Naive thymus-derived CD4-positive, alpha-beta T cell (primary cell): Measurements from ENCODE around the gene TTPAL. TPM values are rescaled to one million over a fixed set of nuclear protein-coding genes. Genes with fewer than 3 reads are reported as not detected.

Experiments
- ATAC-seq: fragments of 150-1000 bp; cut with Tn5 transposase; 2 replicates; pipeline ENCODE4 v1.10.0; 2021; ENCODE audit warnings: mild to moderate bottlenecking, moderate library complexity
- CTCF ChIA-PET: fragments of 350-600 bp; sonication (Branson Sonifier 250); formaldehyde crosslinking; loops from one replicate; lab custom pipeline; 2021; ENCODE audit warnings: antibody characterized with exemption; lab: Charles Lee
- POLR2A ChIA-PET: fragments of 350-600 bp; sonication (Branson Sonifier 250); formaldehyde crosslinking; loops from one replicate; lab custom pipeline; 2021; ENCODE audit warnings: antibody characterized with exemption, inconsistent platforms; lab: Charles Lee
- DNase-seq, 9 donors: peaks; one replicate each; pipeline versions ENCODE4 v3.0.0 to v3.0.0-alpha.2; 2020 to 2022; ENCODE audit warnings: mixed read lengths in 1 of 9
- H3K27ac ChIP-seq: one replicate; pipeline ENCODE4 v1.7.0; 2013; ENCODE audit warnings: mild to moderate bottlenecking, low read depth, low read length, moderate library complexity
- H3K27me3 ChIP-seq, 2 donors: one replicate each; pipeline ENCODE4 v1.7.0; 2013; ENCODE audit warnings: low read length in 2 of 2, mild to moderate bottlenecking in 2 of 2, moderate library complexity in 2 of 2; ENCODE audit not compliant: control insufficient read depth in 2 of 2, insufficient read depth in 2 of 2
- H3K36me3 ChIP-seq, 3 experiments: 1 replicate in 2 of 3; 2 replicates in 1 of 3; pipeline ENCODE4 v1.7.0; 2013; ENCODE audit warnings: low read length in 3 of 3, mild to moderate bottlenecking in 3 of 3, moderate library complexity in 1 of 3; ENCODE audit not compliant: insufficient read depth in 3 of 3, control insufficient read depth in 2 of 3
- H3K4me1 ChIP-seq, 2 donors: one replicate each; pipeline ENCODE4 v1.7.0; 2013; ENCODE audit warnings: low read length in 2 of 2, mild to moderate bottlenecking in 2 of 2, moderate library complexity in 1 of 2; ENCODE audit not compliant: control insufficient read depth in 2 of 2, insufficient read depth in 2 of 2
- H3K4me3 ChIP-seq: 2 replicates; pipeline ENCODE4 v1.7.0; 2013; ENCODE audit warnings: mild to moderate bottlenecking, low read length
- H3K9me3 ChIP-seq, 3 experiments: 1 replicate in 2 of 3; 2 replicates in 1 of 3; pipeline ENCODE4 v1.7.0; 2013; ENCODE audit warnings: low read length in 3 of 3; ENCODE audit not compliant: control insufficient read depth in 2 of 3
- H3K27ac Mint-ChIP-seq, 9 donors: one replicate each; pipeline ENCODE4 v1.8.0; 2020 to 2022; ENCODE audit warnings: mixed read lengths in 9 of 9, mild to moderate bottlenecking in 8 of 9, moderate library complexity in 5 of 9, inconsistent platforms in 2 of 9
- H3K27me3 Mint-ChIP-seq, 5 donors: one replicate each; pipeline ENCODE4 v1.8.0; 2021 to 2022; ENCODE audit warnings: mixed read lengths in 5 of 5, mild to moderate bottlenecking in 1 of 5
- H3K36me3 Mint-ChIP-seq, 5 donors: one replicate each; pipeline ENCODE4 v1.8.0; 2020 to 2022; ENCODE audit warnings: mixed read lengths in 5 of 5, mild to moderate bottlenecking in 3 of 5, inconsistent platforms in 1 of 5
- H3K4me1 Mint-ChIP-seq, 7 donors: one replicate each; pipeline ENCODE4 v1.8.0; 2020 to 2022; ENCODE audit warnings: mixed read lengths in 7 of 7, mild to moderate bottlenecking in 3 of 7, inconsistent platforms in 1 of 7
- H3K4me3 Mint-ChIP-seq, 10 donors: one replicate each; pipeline ENCODE4 v1.8.0; 2020 to 2022; ENCODE audit warnings: mild to moderate bottlenecking in 10 of 10, mixed read lengths in 10 of 10, moderate library complexity in 6 of 10, inconsistent platforms in 2 of 10
- H3K9me3 Mint-ChIP-seq, 11 donors: one replicate each; pipeline ENCODE4 v1.8.0; 2020 to 2022; ENCODE audit warnings: mixed read lengths in 11 of 11, mild to moderate bottlenecking in 4 of 11, inconsistent platforms in 1 of 11, moderate library complexity in 1 of 11
- intact Hi-C, 2 donors: fragments of 100-400 bp; cut with micrococcal nuclease; formaldehyde crosslinking; loops; one replicate each; pipeline ENCODE4 v1.15.1; 2023
- polyA plus RNA-seq, 2 donors: library from polyadenylated mRNA; unstranded; fragments of 300-500 nt; fragmentation: Illumina TruSeq; gene quantifications; one replicate each; pipeline ENCODE4 v1.2.3, GENCODE V29; 2021
- total RNA-seq, 6 experiments: library from RNA in 5 of 6; stranded (reverse) in 5 of 6; gene quantifications; 1 replicate in 5 of 6; 2 replicates in 1 of 6; pipeline ENCODE4 v1.2.3 and lab custom pipeline; 2021 to 2026

TTPAL gene
- total and polyA plus RNA-seq, 7 experiments from 2014 or later = 8.8 to 20.7 (median 14.2) TPM

GRCh38 chr20:44442298-44443070, 33.2 kb upstream of the TTPAL start:
- H3K36me3 ChIP-seq = no peaks in the 10 kb centered on the region
- ChIA-PET CTCF (no interaction called here), POLR2A (no interaction called here)

GRCh38 chr20:44445742-44446710, 29.6 kb upstream of the TTPAL start:
- H3K36me3 Mint-ChIP-seq = no peaks in the 10 kb centered on the region
- Histone ChIP-seq H3K27ac (no peak overlapping the region), H3K4me3 (no peak overlapping the region), H3K36me3 (no peaks in the 10 kb centered on the region), H3K9me3 (no peaks in the 10 kb centered on the region), H3K27me3 (no peaks in the 10 kb centered on the region), H3K4me1 (no peaks in the 10 kb centered on the region)
- ATAC-seq (no peak), DNase-seq (no peak)
- no peaks in the 10 kb centered on the region for H3K4me1 Mint-ChIP-seq
- ChIA-PET POLR2A (no interaction called here), CTCF (no interaction called here)
- peaks cover 0 to 2% (median 0%) of the 10 kb centered on the region in 11 donors for H3K9me3 Mint-ChIP-seq
- intact Hi-C loops = no loop called here
- peaks cover 0 to 15% (median 4%) of the 10 kb centered on the region in 5 donors for H3K27me3 Mint-ChIP-seq
- H3K4me3 Mint-ChIP-seq = no peak overlapping the region
- H3K27ac Mint-ChIP-seq = peak overlapping the region in 1 of 9 donors; percentile 66

More at GRCh38 chr20:44442298-44443070, 33.2 kb upstream of the TTPAL start:
- Mint-ChIP-seq H3K27me3 (peaks cover 0 to 26% (median under 1%) of the 10 kb centered on the region in 5 donors), H3K9me3 (peaks cover 0 to 2% (median 0%) of the 10 kb centered on the region in 11 donors), H3K27ac (no peak overlapping the region), H3K36me3 (no peaks in the 10 kb centered on the region), H3K4me3 (no peak overlapping the region), H3K4me1 (no peaks in the 10 kb centered on the region)
- no peaks in the 10 kb centered on the region for H3K4me1 ChIP-seq
- no peaks in the 10 kb centered on the region for H3K27me3 ChIP-seq
- no peak overlapping the region for H3K27ac ChIP-seq
- ATAC-seq (no peak), DNase-seq (no peak)
- no peak overlapping the region for H3K4me3 ChIP-seq
- H3K9me3 ChIP-seq = no peaks in the 10 kb centered on the region
- intact Hi-C loops = no loop called here

DNA sequence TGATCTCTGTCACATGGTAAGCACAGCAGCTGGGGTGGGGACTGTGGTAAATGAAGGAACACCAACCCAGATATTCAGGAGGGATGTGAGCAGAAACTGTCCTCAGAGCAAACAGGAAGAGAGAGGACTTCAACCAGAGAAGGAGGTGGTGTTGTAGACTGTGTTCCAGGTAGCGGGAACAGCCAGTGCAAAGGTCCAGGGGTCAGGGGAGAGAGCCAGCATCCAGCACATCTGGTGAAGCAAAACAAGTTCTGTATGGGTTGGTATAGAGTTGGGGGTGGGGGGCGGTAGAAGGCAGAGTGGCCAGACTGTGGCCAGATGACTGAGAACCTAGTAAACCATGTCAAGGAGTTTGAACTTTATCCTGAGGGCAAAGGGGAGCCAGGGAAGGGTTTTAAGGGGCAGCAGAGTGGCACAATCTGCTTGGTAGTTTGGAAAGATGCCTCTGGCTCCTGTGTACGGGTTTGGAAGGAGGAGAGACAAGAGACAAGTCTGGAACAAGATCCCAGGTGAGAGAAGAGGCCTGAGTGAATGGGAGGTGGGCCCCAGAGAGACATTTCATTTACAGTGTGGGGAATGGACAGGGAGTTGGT, 27.8 kb upstream of the TTPAL start:
- no peak overlapping the region for H3K27ac Mint-ChIP-seq
- Histone ChIP-seq H3K27ac (no peak overlapping the region), H3K9me3 (no peaks in the 10 kb centered on the region), H3K4me1 (no peaks in the 10 kb centered on the region), H3K4me3 (no peak overlapping the region), H3K36me3 (no peaks in the 10 kb centered on the region), H3K27me3 (no peaks in the 10 kb centered on the region)
- H3K36me3 Mint-ChIP-seq = no peaks in the 10 kb centered on the region
- CTCF ChIA-PET = no interaction called here
- no peaks in the 10 kb centered on the region for H3K4me1 Mint-ChIP-seq
- DNase-seq (no peak), ATAC-seq (no peak)
- intact Hi-C loops = no loop called here
- POLR2A ChIA-PET = no interaction called here
- H3K27me3 Mint-ChIP-seq = peaks cover 0 to 9% (median 0%) of the 10 kb centered on the region in 5 donors
- no peak overlapping the region for H3K4me3 Mint-ChIP-seq
- peaks cover 0 to 2% (median 0%) of the 10 kb centered on the region in 11 donors for H3K9me3 Mint-ChIP-seq

DNA sequence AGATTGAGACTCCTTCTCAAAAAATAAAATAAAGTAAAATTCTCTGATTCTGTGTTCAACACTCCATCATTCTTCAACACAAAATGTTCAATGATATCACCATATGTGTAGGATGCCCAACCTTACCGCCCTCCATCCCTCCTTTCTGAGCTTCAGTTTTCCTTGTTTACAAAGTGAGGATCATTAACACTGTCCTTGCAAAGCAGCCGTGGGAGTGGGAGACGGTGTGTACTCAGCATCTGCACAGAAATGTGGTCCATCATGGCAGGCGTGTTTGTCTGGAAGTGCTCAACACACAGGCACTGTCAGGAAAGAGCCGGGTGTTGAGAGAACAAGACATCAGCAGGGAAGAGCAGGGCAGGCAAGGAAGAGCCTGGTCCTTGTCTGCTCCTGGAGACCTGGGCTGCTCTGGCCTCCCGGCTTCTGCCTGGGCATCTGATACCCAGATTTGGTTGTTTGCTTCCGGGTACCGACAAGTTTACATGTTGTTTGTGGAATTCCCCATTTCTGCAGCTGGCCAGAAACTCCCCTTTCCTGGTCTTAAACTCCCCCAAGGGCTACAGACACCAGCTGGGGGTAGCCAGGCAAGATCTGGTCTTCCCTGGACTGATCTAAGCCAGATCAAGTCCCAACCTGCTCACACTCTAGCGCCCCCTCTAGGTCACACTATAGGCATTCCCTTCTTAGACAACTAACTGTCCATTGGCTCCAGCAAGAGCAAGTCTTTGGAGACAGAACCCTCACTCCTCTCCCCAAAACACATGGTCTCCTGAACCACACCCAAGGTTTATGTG, 26.7 kb upstream of the TTPAL start:
- peaks cover 0 to 14% (median 0%) of the 10 kb centered on the region in 5 donors for H3K27me3 Mint-ChIP-seq
- ATAC-seq = no peak
- H3K4me1 ChIP-seq = no peaks in the 10 kb centered on the region
- H3K36me3 ChIP-seq = no peaks in the 10 kb centered on the region
- H3K9me3 Mint-ChIP-seq = no peaks in the 10 kb centered on the region
- H3K27ac Mint-ChIP-seq = peak overlapping the region in 1 of 9 donors; percentile 8
- no peaks in the 10 kb centered on the region for H3K9me3 ChIP-seq
- no peak overlapping the region for H3K4me3 ChIP-seq
- H3K36me3 Mint-ChIP-seq = no peaks in the 10 kb centered on the region
- no peak overlapping the region for H3K27ac ChIP-seq
- CTCF ChIA-PET = no interaction called here
- DNase-seq = no peak
- POLR2A ChIA-PET = no interaction called here
- no peaks in the 10 kb centered on the region for H3K27me3 ChIP-seq
- intact Hi-C loops = no loop called here
- H3K4me3 Mint-ChIP-seq = no peak overlapping the region
- H3K4me1 Mint-ChIP-seq = no peaks in the 10 kb centered on the region

DNA sequence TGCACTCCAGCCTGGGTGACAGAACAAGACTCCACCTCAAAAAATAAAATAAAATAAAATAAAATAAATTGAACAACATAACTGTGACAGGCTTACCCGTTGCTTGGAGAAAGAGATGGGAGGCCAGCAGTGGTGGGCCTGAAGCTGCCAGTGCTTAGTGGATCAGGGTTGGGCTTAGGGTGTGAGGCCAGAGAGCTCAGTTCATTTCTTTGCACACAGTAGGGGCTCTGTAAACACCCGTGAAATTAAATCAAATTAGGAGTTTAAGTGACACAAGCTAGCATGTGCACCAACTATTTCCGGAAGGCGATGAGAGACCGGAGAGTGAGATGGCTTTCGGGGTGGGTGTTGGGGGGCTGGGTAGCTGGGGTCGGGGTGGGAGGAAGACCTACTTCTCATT, 25.8 kb upstream of the TTPAL start:
- DNase-seq (no peak), ATAC-seq (no peak)
- Histone ChIP-seq H3K36me3 (no peaks in the 10 kb centered on the region), H3K27me3 (no peaks in the 10 kb centered on the region), H3K4me3 (no peak overlapping the region), H3K4me1 (no peaks in the 10 kb centered on the region), H3K27ac (no peak overlapping the region), H3K9me3 (no peaks in the 10 kb centered on the region)
- Mint-ChIP-seq H3K36me3 (no peaks in the 10 kb centered on the region), H3K9me3 (no peaks in the 10 kb centered on the region), H3K27me3 (peaks cover 0 to 14% (median 0%) of the 10 kb centered on the region in 5 donors), H3K4me1 (no peaks in the 10 kb centered on the region), H3K27ac (no peak overlapping the region), H3K4me3 (no peak overlapping the region)
- ChIA-PET CTCF (no interaction called here), POLR2A (interaction anchor here (0.7 kb wide), 1 partner anchor 1949 kb away, joined by 3 read pairs; no protein-coding TSS in a partner anchor)
- intact Hi-C loops = no loop called here

DNA sequence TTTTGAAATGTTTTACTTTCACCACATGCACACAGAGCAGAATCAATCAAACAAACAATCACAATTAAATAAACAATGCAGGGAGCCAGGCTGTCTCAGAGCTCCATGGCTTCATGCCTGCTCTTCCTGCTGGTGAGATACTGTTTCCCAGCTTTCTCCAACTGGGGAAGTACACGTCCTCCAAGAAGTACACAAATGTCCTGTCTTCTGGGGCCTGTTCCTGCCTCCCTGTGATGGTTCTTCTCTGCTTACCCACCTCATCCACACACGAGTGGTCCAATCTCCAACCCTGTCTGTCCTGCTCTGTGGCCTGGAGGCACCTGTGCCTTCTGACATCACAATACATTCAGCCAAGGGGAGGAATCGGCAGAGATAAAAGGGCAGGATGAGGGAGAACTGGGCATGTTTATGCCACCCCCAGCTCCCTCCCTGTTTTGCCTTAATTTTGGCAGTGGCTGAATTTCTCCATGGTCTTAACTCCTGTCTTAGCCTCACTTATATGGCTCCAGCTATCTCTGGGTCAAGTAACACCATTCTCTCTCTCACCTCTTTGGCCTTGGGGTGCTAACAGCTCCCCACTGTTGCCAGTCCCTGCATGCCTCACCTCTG, 25.3 kb upstream of the TTPAL start:
- H3K27me3 ChIP-seq = no peaks in the 10 kb centered on the region
- no peaks in the 10 kb centered on the region for H3K36me3 Mint-ChIP-seq
- no peak overlapping the region for H3K27ac Mint-ChIP-seq
- H3K27ac ChIP-seq = no peak overlapping the region
- H3K4me1 Mint-ChIP-seq = no peaks in the 10 kb centered on the region
- no peaks in the 10 kb centered on the region for H3K36me3 ChIP-seq
- no peaks in the 10 kb centered on the region for H3K9me3 ChIP-seq
- H3K4me3 ChIP-seq = no peak overlapping the region
- H3K4me3 Mint-ChIP-seq = no peak overlapping the region
- intact Hi-C loops = no loop called here
- H3K4me1 ChIP-seq = no peaks in the 10 kb centered on the region
- DNase-seq (no peak), ATAC-seq (no peak)
- peaks cover 0 to 10% (median 0%) of the 10 kb centered on the region in 5 donors for H3K27me3 Mint-ChIP-seq
- CTCF ChIA-PET = no interaction called here
- no peaks in the 10 kb centered on the region for H3K9me3 Mint-ChIP-seq
- POLR2A ChIA-PET = interaction anchor here (0.7 kb wide), 1 partner anchor 1949 kb away, joined by 3 read pairs; no protein-coding TSS in a partner anchor
